H9 (cell line): ENCODE results near the gene GPR183. TPM values are rescaled to one million over a fixed set of nuclear protein-coding genes. Genes with fewer than 3 reads are reported as not detected.
A peak's percentile ranks its signal among the peaks of the same experiment; 100 is the strongest.

Experiments
- DNase-seq: peaks from one replicate; pipeline ENCODE4 v3.0.0-alpha.2; 2017
- H2AFZ ChIP-seq: one replicate; pipeline ENCODE4 v1.6.1; 2013; ENCODE audit warnings: mild to moderate bottlenecking, low read length, control low read depth, moderate library complexity
- H2AK5ac ChIP-seq: 2 replicates; pipeline ENCODE4 v1.6.1; 2013; ENCODE audit warnings: low read length, control low read depth, mixed read lengths; ENCODE audit not compliant: insufficient read length
- H2BK120ac ChIP-seq: one replicate; pipeline ENCODE4 v1.6.1; 2013; ENCODE audit warnings: low read depth, mild to moderate bottlenecking, low read length, control low read depth, inconsistent platforms; ENCODE audit not compliant: poor library complexity, severe bottlenecking
- H2BK12ac ChIP-seq: 2 replicates; pipeline ENCODE4 v1.6.1; 2013; ENCODE audit warnings: low read length, control low read depth, mixed read lengths, low read depth; ENCODE audit not compliant: insufficient read length
- H2BK15ac ChIP-seq: 2 replicates; pipeline ENCODE4 v1.6.1; 2013; ENCODE audit warnings: low read depth, low read length, control low read depth
- H2BK20ac ChIP-seq: one replicate; pipeline ENCODE4 v1.6.1; 2013; ENCODE audit warnings: low read depth, mild to moderate bottlenecking, low read length, control low read depth, inconsistent platforms; ENCODE audit not compliant: poor library complexity, severe bottlenecking
- H2BK5ac ChIP-seq: 2 replicates; pipeline ENCODE4 v1.6.1; 2013; ENCODE audit warnings: low read length, control low read depth, mixed read lengths; ENCODE audit not compliant: insufficient read length
- H3K14ac ChIP-seq: 2 replicates; pipeline ENCODE4 v1.6.1; 2013; ENCODE audit warnings: low read length, control low read depth; ENCODE audit not compliant: insufficient read depth
- H3K18ac ChIP-seq: 2 replicates; pipeline ENCODE4 v1.6.1; 2013; ENCODE audit warnings: low read depth, mild to moderate bottlenecking, mixed read lengths, low read length, control low read depth; ENCODE audit not compliant: insufficient read length
- H3K23ac ChIP-seq: 2 replicates; pipeline ENCODE4 v1.6.1; 2013; ENCODE audit warnings: low read length, control low read depth, mixed read lengths, low read depth; ENCODE audit not compliant: insufficient read length
- H3K23me2 ChIP-seq: 2 replicates; pipeline ENCODE4 v1.6.1; 2013; ENCODE audit warnings: low read depth, mild to moderate bottlenecking, mixed read lengths, low read length, control low read depth; ENCODE audit not compliant: insufficient read length, poor library complexity, severe bottlenecking
- H3K27ac ChIP-seq: 2 replicates; pipeline ENCODE4 v1.5.1; 2013; ENCODE audit warnings: low read length, control low read depth, mixed read lengths, low read depth; ENCODE audit not compliant: insufficient read length
- H3K27me3 ChIP-seq: 2 replicates; pipeline ENCODE4 v1.6.1; 2013; ENCODE audit warnings: low read length, control low read depth, inconsistent platforms; ENCODE audit not compliant: insufficient read depth
- H3K4ac ChIP-seq: 2 replicates; pipeline ENCODE4 v1.6.1; 2013; ENCODE audit warnings: low read depth, mild to moderate bottlenecking, control low read depth, inconsistent platforms, low read length, moderate library complexity
- H3K4me1 ChIP-seq: 2 replicates; pipeline ENCODE4 v1.6.1; 2013; ENCODE audit warnings: low read length, control low read depth, inconsistent platforms; ENCODE audit not compliant: insufficient read depth
- H3K4me2 ChIP-seq: 2 replicates; pipeline ENCODE4 v1.6.1; 2013; ENCODE audit warnings: low read length, control low read depth, mixed read lengths; ENCODE audit not compliant: insufficient read length, insufficient read depth
- H3K56ac ChIP-seq: 2 replicates; pipeline ENCODE4 v1.6.1; 2013; ENCODE audit warnings: low read depth, mild to moderate bottlenecking, mixed read lengths, low read length, control low read depth; ENCODE audit not compliant: insufficient read length
- H3K79me1 ChIP-seq: 2 replicates; pipeline ENCODE4 v1.6.1; 2013; ENCODE audit warnings: low read depth, mild to moderate bottlenecking, moderate library complexity, low read length, control low read depth, inconsistent platforms; ENCODE audit not compliant: insufficient read depth, poor library complexity, severe bottlenecking
- H3K79me2 ChIP-seq: 2 replicates; pipeline ENCODE4 v1.6.1; 2013; ENCODE audit warnings: low read length, control low read depth, inconsistent platforms; ENCODE audit not compliant: insufficient read depth
- H3K9ac ChIP-seq: 2 replicates; pipeline ENCODE4 v1.6.1; 2013; ENCODE audit warnings: low read length, control low read depth, mixed read lengths; ENCODE audit not compliant: insufficient read length; ENCODE audit errors: extremely low read depth
- H3K9me3 ChIP-seq: one replicate; pipeline ENCODE4 v1.6.1; 2013; ENCODE audit warnings: low read depth, low read length, inconsistent platforms; ENCODE audit not compliant: control insufficient read depth
- H3T11ph ChIP-seq: one replicate; pipeline ENCODE4 v1.6.1; 2013; ENCODE audit warnings: mild to moderate bottlenecking, low read length, control low read depth, inconsistent platforms
- H4K20me1 ChIP-seq: one replicate; pipeline ENCODE4 v1.6.1; 2013; ENCODE audit not compliant: control insufficient read depth, insufficient read length, insufficient read depth
- H4K5ac ChIP-seq: 2 replicates; pipeline ENCODE4 v1.6.1; 2013; ENCODE audit warnings: low read depth, mild to moderate bottlenecking, mixed read lengths, low read length, control low read depth; ENCODE audit not compliant: insufficient read length
- H4K8ac ChIP-seq: replicated peaks from 2 replicates; pipeline ENCODE4 v1.6.1; 2013; ENCODE audit warnings: low read length, control low read depth, mixed read lengths, low read depth; ENCODE audit not compliant: insufficient read length
- H4K91ac ChIP-seq: 2 replicates; pipeline ENCODE4 v1.6.1; 2013; ENCODE audit warnings: low read depth, mild to moderate bottlenecking, moderate library complexity, mixed read lengths, low read length, control low read depth; ENCODE audit not compliant: insufficient read length
- H3K27ac Mint-ChIP-seq, 3 experiments: 2 replicates in 2 of 3; 3 replicates in 1 of 3; pipeline ENCODE4 v1.8.0; 2020 to 2021; ENCODE audit warnings: mixed read lengths in 3 of 3, mild to moderate bottlenecking in 1 of 3, moderate library complexity in 1 of 3
- H3K27me3 Mint-ChIP-seq: 2 replicates; pipeline ENCODE4 v1.8.0; 2021; ENCODE audit warnings: low read depth, mild to moderate bottlenecking, moderate library complexity, mixed read lengths
- H3K36me3 Mint-ChIP-seq, 3 experiments: 2 replicates in 2 of 3; 3 replicates in 1 of 3; pipeline ENCODE4 v1.8.0; 2020 to 2021; ENCODE audit warnings: low read depth in 3 of 3, mixed read lengths in 3 of 3; ENCODE audit not compliant: insufficient read depth in 1 of 3
- H3K4me1 Mint-ChIP-seq, 2 experiments: 2 replicates each; pipeline ENCODE4 v1.8.0; 2020; ENCODE audit warnings: mixed read lengths in 2 of 2
- H3K4me3 Mint-ChIP-seq, 2 experiments: 2 replicates in 1 of 2; 3 replicates in 1 of 2; pipeline ENCODE4 v1.8.0; 2020 to 2021; ENCODE audit warnings: mild to moderate bottlenecking in 2 of 2, mixed read lengths in 2 of 2, moderate library complexity in 1 of 2
- H3K9me3 Mint-ChIP-seq, 2 experiments: 2 replicates in 1 of 2; 3 replicates in 1 of 2; pipeline ENCODE4 v1.8.0; 2020; ENCODE audit warnings: mild to moderate bottlenecking in 2 of 2, mixed read lengths in 2 of 2, moderate library complexity in 1 of 2
- WGBS: extraction: QIAGEN DNeasy Blood & Tissue Kit; methylation state at CpG from one replicate; pipeline ENCODE4 v1.1.7; 2013; ENCODE audit warnings: missing lambda C conversion rate, low lambda C conversion rate, mixed read lengths; ENCODE audit not compliant: insufficient read length; ENCODE audit errors: extremely low coverage; 5-methylcytosine and 5-hydroxymethylcytosine counted together
- total RNA-seq: library from RNA; stranded (reverse); gene quantifications from 2 replicates; pipeline ENCODE4 v1.2.1, GENCODE V29; 2021
- TF ChIP-seq, protein P1 (sequence below): fragments of 200-600 bp; sonication (generic); conservative IDR thresholded peaks from 3 replicates; pipeline ENCODE4 v1.8.0; 2021; ENCODE audit warnings: antibody characterized with exemption, mild to moderate bottlenecking

GPR183 gene
- total RNA-seq, 1 experiment from 2014 or later, result not detected

DNA sequence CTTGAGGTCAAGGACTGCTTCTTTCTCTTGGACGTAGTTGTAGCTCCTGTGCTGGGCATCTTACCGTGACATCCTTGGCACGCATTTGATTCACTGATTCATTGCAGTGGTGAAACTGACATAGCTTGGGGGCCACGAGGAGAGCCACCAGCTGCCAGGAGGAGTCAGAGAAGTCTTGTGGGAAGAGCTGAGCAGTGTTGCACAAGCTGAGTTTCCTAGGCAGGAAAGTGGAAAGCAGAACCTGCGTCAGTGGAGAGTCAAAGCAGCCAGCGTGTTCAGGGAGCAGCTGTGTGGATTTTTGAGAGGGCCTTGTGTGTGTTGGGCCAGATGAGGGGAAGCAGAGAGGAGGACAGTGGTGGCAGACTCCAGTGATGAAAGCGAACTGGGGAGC lies 5.3 kb upstream of the GPR183 start:
- Histone ChIP-seq H3K4me2 (no peak overlapping the region), H3K27ac (no peak overlapping the region), H3K27me3 (peaks cover 3% of the 10 kb centered on the region; the same call in 1 of the 2 replicates), H2BK20ac (no peak overlapping the region), H3K23ac (no peak overlapping the region), H3K79me2 (peaks cover 5% of the 10 kb centered on the region; the same call in 1 of the 2 replicates), H4K20me1 (no peaks in the 10 kb centered on the region), H3K56ac (no peak overlapping the region), H2BK12ac (no peak overlapping the region), H3K23me2 (no peaks in the 10 kb centered on the region), H2BK120ac (no peak overlapping the region), H2AK5ac (no peak overlapping the region), H2BK5ac (no peak overlapping the region), H3T11ph (no peak overlapping the region), H3K4ac (no peak overlapping the region), H3K18ac (no peak overlapping the region), H4K91ac (no peak overlapping the region), H3K9me3 (no peaks in the 10 kb centered on the region), H2BK15ac (no peak overlapping the region), H4K5ac (no peak overlapping the region), H3K9ac (no peak overlapping the region), H3K4me1 (no peaks in the 10 kb centered on the region; the same call in 1 of the 2 replicates), H4K8ac (no peak overlapping the region), H3K79me1 (no peaks in the 10 kb centered on the region), H2AFZ (no peak overlapping the region), H3K14ac (no peak overlapping the region)
- peak overlapping the region in 2 of 3 experiments; percentile 17 to 69; a peak in 4 of 7 replicates for H3K27ac Mint-ChIP-seq
- TF ChIP-seq, protein P1, sequence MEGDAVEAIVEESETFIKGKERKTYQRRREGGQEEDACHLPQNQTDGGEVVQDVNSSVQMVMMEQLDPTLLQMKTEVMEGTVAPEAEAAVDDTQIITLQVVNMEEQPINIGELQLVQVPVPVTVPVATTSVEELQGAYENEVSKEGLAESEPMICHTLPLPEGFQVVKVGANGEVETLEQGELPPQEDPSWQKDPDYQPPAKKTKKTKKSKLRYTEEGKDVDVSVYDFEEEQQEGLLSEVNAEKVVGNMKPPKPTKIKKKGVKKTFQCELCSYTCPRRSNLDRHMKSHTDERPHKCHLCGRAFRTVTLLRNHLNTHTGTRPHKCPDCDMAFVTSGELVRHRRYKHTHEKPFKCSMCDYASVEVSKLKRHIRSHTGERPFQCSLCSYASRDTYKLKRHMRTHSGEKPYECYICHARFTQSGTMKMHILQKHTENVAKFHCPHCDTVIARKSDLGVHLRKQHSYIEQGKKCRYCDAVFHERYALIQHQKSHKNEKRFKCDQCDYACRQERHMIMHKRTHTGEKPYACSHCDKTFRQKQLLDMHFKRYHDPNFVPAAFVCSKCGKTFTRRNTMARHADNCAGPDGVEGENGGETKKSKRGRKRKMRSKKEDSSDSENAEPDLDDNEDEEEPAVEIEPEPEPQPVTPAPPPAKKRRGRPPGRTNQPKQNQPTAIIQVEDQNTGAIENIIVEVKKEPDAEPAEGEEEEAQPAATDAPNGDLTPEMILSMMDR, result no peak
- no peaks in the 10 kb centered on the region for H3K27me3 Mint-ChIP-seq
- no peak for DNase-seq
- no peaks in the 10 kb centered on the region for H3K9me3 Mint-ChIP-seq
- peaks cover 29 to 32% of the 10 kb centered on the region in 2 experiments for H3K4me1 Mint-ChIP-seq
- WGBS, result no CpG with 5 or more reads among the region's 7 CpGs
- H3K4me3 Mint-ChIP-seq, result no peak overlapping the region
- H3K36me3 Mint-ChIP-seq, result peaks cover 6 to 10% (median 10%) of the 10 kb centered on the region in 3 experiments; a peak in 5 of 7 replicates
